Activated CD4-positive, alpha-beta memory T cell treated with anti-CD3 and anti-CD28 coated beads, Interleukin-2, amount 10 ng/mL, durations not matched to agents 7 days and 5 days (primary cell): Measurements from ENCODE around the gene WDR36. TPM values are rescaled to one million over a fixed set of nuclear protein-coding genes. Genes with fewer than 3 reads are reported as not detected.

Source experiments
- total RNA-seq, 2 experiments: library from RNA; stranded (reverse); gene quantifications; one replicate each; pipeline ENCODE4 v1.2.3, GENCODE V29; 2021

The WDR36 gene
- total RNA-seq, 2 experiments from 2014 or later, result 21.8 to 23.2 TPM

Other genes starting within 250 kb of the WDR36 start
- gene TSLP, start 20.6 kb upstream of the WDR36 start, total RNA-seq, result under 1 TPM; 0.15 TPM
- 10 to 100 TPM; 59.5 to 66.1 TPM for gene CAMK4, start 132.0 kb downstream of the WDR36 start, total RNA-seq